Hepatocyte (in vitro differentiated cells): Measurements from ENCODE around the gene CACNG4. TPM values are rescaled to one million over a fixed set of nuclear protein-coding genes. Genes with fewer than 3 reads are reported as not detected.

Source experiments
- DNase-seq: peaks from one replicate; pipeline ENCODE4 v3.0.0-alpha.2; 2016; ENCODE audit warnings: low spot score
- H2AFZ ChIP-seq: fragments of 200-600 bp; sonication (generic); 2 replicates; pipeline ENCODE4 v1.6.0; 2016; ENCODE audit warnings: antibody characterized with exemption, mild to moderate bottlenecking
- H3K27ac ChIP-seq: fragments of 200-600 bp; sonication (generic); 2 replicates; pipeline ENCODE4 v1.5.1; 2016; ENCODE audit warnings: mild to moderate bottlenecking
- H3K27me3 ChIP-seq: fragments of 200-600 bp; sonication (generic); 2 replicates; pipeline ENCODE4 v1.6.1; 2016
- H3K36me3 ChIP-seq: fragments of 200-600 bp; sonication (generic); replicated peaks from 2 replicates; pipeline ENCODE4 v1.5.1; 2016; ENCODE audit warnings: low read depth; ENCODE audit not compliant: insufficient read depth
- H3K4me1 ChIP-seq: fragments of 200-600 bp; sonication (generic); 2 replicates; pipeline ENCODE4 v1.5.1; 2016; ENCODE audit warnings: mild to moderate bottlenecking, moderate library complexity; ENCODE audit not compliant: insufficient read depth
- H3K4me2 ChIP-seq: fragments of 200-600 bp; sonication (generic); 2 replicates; pipeline ENCODE4 v1.6.0; 2016
- H3K4me3 ChIP-seq: fragments of 200-600 bp; sonication (generic); 2 replicates; pipeline ENCODE4 v1.5.1; 2016; ENCODE audit warnings: mild to moderate bottlenecking
- H3K79me2 ChIP-seq: fragments of 200-600 bp; sonication (generic); 2 replicates; pipeline ENCODE4 v1.6.0; 2017; ENCODE audit warnings: mild to moderate bottlenecking
- H3K9me2 ChIP-seq: fragments of 200-600 bp; sonication (generic); replicated peaks from 2 replicates; pipeline ENCODE4 v1.6.0; 2017; ENCODE audit warnings: mild to moderate bottlenecking; ENCODE audit not compliant: insufficient read depth
- H3K9me3 ChIP-seq: fragments of 200-600 bp; sonication (generic); 2 replicates; pipeline ENCODE4 v1.5.1; 2016; ENCODE audit warnings: low read depth, mild to moderate bottlenecking
- H4K20me1 ChIP-seq: fragments of 200-600 bp; sonication (generic); 2 replicates; pipeline ENCODE4 v1.6.0; 2016; ENCODE audit warnings: mild to moderate bottlenecking; ENCODE audit not compliant: insufficient read depth, poor library complexity, severe bottlenecking
- EZH2 ChIP-seq: fragments of 200-600 bp; sonication (generic); IDR thresholded peaks from 2 replicates; pipeline ENCODE4 v1.6.1; 2016; ENCODE audit warnings: antibody characterized with exemption, mild to moderate bottlenecking, borderline replicate concordance
- EZH2phosphoT487 ChIP-seq: fragments of 200-600 bp; sonication (generic); IDR thresholded peaks from one replicate; pipeline ENCODE4 v1.6.1; 2018; ENCODE audit warnings: antibody characterized with exemption, mild to moderate bottlenecking, low read depth, moderate library complexity; ENCODE audit not compliant: unreplicated experiment, severe bottlenecking
- WGBS: methylation state at CpG from one replicate; pipeline ENCODE4 v1.1.6; 2016; ENCODE audit warnings: low lambda C conversion rate; ENCODE audit errors: missing lambda C conversion rate; 5-methylcytosine and 5-hydroxymethylcytosine counted together
- polyA plus RNA-seq: library from polyadenylated mRNA; unstranded; fragments of >200 nt; fragmentation: Nextera tagmentation; extraction: Ambion mirVana; gene quantifications from 2 replicates; pipeline ENCODE4 v1.2.1, GENCODE V29; 2016
- total RNA-seq: library from RNA; depleted of rRNA; stranded (reverse); fragments of >200 nt; gene quantifications from 2 replicates; pipeline ENCODE4 v1.2.3, GENCODE V29; 2014
- TF ChIP-seq, protein P1 (sequence below): fragments of 200-600 bp; sonication (generic); IDR thresholded peaks from 2 replicates; pipeline ENCODE4 v1.5.1; 2016; ENCODE audit warnings: antibody characterized with exemption, mild to moderate bottlenecking; ENCODE audit not compliant: poor library complexity

The CACNG4 gene
- total and polyA plus RNA-seq, 2 experiments from 2014 or later = 3.5 to 3.9 TPM

DNA sequence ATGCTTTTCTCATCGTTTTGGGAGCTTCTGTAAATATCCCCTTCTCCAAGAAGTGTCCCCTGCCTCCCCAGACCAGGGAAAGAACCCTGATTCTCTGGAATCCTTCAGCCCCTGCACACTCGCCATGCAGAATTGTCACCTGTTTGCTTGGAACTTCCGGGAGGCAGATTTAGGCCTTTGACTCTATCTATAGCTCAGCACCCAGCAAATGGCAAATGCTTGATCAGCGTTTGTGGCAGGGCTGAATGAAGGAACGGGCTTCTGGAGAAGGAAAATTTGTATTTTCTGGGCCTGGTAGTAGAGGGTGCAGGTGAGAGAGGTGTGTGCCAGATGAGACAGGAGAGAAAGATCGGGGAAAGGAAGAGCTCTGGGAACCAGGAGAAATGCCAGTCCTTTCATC lies 18.3 kb upstream of the CACNG4 start:
- Histone ChIP-seq H3K27ac (no peak overlapping the region), H3K4me2 (no peak overlapping the region), H3K4me3 (no peak overlapping the region), H3K79me2 (no peaks in the 10 kb centered on the region), H3K9me3 (no peaks in the 10 kb centered on the region), H3K4me1 (peaks cover 13% of the 10 kb centered on the region), H3K9me2 (no peaks in the 10 kb centered on the region), H3K36me3 (no peaks in the 10 kb centered on the region), H3K27me3 (no peaks in the 10 kb centered on the region), H4K20me1 (no peaks in the 10 kb centered on the region), H2AFZ (no peak overlapping the region)
- no peak for DNase-seq
- no peak for TF ChIP-seq EZH2phosphoT487
- TF ChIP-seq, protein P1, sequence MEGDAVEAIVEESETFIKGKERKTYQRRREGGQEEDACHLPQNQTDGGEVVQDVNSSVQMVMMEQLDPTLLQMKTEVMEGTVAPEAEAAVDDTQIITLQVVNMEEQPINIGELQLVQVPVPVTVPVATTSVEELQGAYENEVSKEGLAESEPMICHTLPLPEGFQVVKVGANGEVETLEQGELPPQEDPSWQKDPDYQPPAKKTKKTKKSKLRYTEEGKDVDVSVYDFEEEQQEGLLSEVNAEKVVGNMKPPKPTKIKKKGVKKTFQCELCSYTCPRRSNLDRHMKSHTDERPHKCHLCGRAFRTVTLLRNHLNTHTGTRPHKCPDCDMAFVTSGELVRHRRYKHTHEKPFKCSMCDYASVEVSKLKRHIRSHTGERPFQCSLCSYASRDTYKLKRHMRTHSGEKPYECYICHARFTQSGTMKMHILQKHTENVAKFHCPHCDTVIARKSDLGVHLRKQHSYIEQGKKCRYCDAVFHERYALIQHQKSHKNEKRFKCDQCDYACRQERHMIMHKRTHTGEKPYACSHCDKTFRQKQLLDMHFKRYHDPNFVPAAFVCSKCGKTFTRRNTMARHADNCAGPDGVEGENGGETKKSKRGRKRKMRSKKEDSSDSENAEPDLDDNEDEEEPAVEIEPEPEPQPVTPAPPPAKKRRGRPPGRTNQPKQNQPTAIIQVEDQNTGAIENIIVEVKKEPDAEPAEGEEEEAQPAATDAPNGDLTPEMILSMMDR = no peak
- TF ChIP-seq EZH2 = no peak
- 94% methylated on average over 6 of the region's 6 CpGs for WGBS

DNA sequence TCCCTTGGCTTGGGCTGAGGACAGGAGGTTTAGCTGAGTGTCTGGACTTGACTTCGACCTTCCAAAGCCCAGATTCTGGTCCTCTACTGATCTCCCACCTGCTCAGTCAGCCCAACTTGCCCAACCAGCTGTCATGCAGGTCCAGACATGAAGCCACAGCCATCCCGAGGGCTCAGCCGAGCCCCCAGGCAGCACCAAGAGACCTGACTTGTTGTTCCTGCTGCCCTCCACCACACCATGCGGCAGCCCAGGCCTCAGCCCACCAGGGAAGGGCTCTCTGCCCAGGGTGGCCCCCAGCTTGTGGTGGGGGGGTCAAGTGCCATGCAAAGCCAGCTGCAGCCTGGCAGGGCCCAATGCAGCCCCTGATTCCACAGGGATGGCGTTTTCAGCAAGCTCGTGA lies 17.2 kb upstream of the CACNG4 start:
- WGBS = 85% methylated on average over 6 of the region's 6 CpGs
- no peaks in the 10 kb centered on the region for H3K9me2 ChIP-seq
- no peak overlapping the region for H3K4me2 ChIP-seq
- H2AFZ ChIP-seq = no peak overlapping the region
- no peaks in the 10 kb centered on the region for H3K79me2 ChIP-seq
- TF ChIP-seq, protein P1 = no peak
- TF ChIP-seq EZH2 = no peak
- no peak for TF ChIP-seq EZH2phosphoT487
- H3K27ac ChIP-seq = no peak overlapping the region
- no peaks in the 10 kb centered on the region for H3K27me3 ChIP-seq
- no peak for DNase-seq
- H3K36me3 ChIP-seq = no peaks in the 10 kb centered on the region
- no peak overlapping the region for H3K4me3 ChIP-seq
- H3K9me3 ChIP-seq = no peaks in the 10 kb centered on the region
- peaks cover 21% of the 10 kb centered on the region for H3K4me1 ChIP-seq
- H4K20me1 ChIP-seq = no peaks in the 10 kb centered on the region

DNA sequence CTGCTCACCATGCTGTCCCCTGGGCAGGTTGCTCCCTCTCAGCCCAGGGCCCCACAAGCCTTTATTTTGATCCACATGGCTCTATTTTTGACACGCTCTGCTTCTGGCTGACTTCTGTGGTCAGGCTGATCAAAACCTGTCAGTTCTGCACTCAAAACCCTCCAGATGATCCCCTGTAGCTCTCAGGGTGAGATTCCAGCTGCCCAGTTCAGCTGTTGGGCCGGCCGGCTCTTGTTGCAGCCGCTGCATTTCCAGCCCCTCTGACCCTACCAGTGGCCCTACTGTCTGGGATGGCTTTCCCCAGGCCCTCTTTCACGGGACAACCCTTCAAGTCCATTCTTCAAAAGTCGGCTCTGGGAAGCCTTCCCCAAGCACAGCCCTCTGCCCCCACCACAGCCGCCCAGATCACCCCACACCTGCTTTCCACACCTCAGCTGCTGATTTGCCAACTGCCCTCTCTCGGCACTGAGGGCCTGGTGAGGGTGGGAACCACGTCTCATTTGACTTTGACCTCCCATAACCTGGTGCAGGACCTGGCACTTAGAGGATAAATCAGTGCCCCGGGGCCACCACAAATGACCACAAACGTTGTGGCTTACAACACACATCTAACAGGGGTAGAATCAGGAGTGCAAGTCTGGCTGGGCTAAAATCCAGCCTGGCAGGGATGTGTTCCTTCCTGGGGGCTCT lies 16.3 kb upstream of the CACNG4 start:
- Histone ChIP-seq H3K36me3 (no peaks in the 10 kb centered on the region), H3K4me1 (peaks cover 30% of the 10 kb centered on the region), H3K79me2 (no peaks in the 10 kb centered on the region), H3K9me3 (no peaks in the 10 kb centered on the region), H3K9me2 (no peaks in the 10 kb centered on the region), H3K27ac (no peak overlapping the region), H4K20me1 (no peaks in the 10 kb centered on the region), H2AFZ (no peak overlapping the region), H3K4me2 (no peak overlapping the region), H3K27me3 (no peaks in the 10 kb centered on the region), H3K4me3 (no peak overlapping the region)
- TF ChIP-seq, protein P1 = no peak
- DNase-seq = no peak
- 81% methylated on average over 11 of the region's 11 CpGs for WGBS

DNA sequence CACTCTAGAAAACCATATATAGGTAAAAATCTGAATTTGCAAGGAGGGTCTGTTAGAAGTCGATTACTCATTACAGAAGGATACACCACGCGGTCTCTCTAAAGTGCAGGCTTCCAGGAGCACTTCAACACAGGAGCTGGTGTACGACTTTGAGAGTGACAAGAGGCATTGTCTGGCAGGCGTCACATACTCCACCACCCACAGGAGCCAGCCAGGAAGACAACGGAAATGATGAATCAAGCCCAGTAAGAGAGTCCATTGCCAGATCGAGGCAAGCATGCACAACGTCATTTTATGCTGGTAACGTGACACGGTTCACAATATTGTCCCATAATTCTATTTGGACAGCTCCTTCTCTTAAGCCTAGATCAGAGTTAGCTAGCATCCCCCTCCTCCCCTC lies 15.0 kb upstream of the CACNG4 start:
- H3K27ac ChIP-seq = no peak overlapping the region
- H2AFZ ChIP-seq = no peak overlapping the region
- no peaks in the 10 kb centered on the region for H3K27me3 ChIP-seq
- TF ChIP-seq EZH2 = no peak
- TF ChIP-seq, protein P1 = no peak
- no peak for TF ChIP-seq EZH2phosphoT487
- H3K9me3 ChIP-seq = no peaks in the 10 kb centered on the region
- peaks cover 27% of the 10 kb centered on the region for H3K4me1 ChIP-seq
- no peaks in the 10 kb centered on the region for H4K20me1 ChIP-seq
- WGBS = 81% methylated on average over 10 of the region's 10 CpGs
- H3K79me2 ChIP-seq = no peaks in the 10 kb centered on the region
- no peak overlapping the region for H3K4me3 ChIP-seq
- H3K4me2 ChIP-seq = no peak overlapping the region
- H3K9me2 ChIP-seq = no peaks in the 10 kb centered on the region
- no peak for DNase-seq
- no peaks in the 10 kb centered on the region for H3K36me3 ChIP-seq
